OCI-LY3 (cell line): ENCODE results near the gene KCNE4.

Experiments
- H2AFZ ChIP-seq: fragments of 200-600, 300-600 bp; shearing (Covaris generic); 2 replicates; pipeline ENCODE4 v1.6.0; 2014; ENCODE audit warnings: antibody characterized with exemption, low read depth, low read length
- H3K27ac ChIP-seq: fragments of 200-600, 300-600 bp; sonication (generic); 2 replicates; pipeline ENCODE4 v1.5.1; 2014; ENCODE audit warnings: mild to moderate bottlenecking, low read length, moderate library complexity, mixed read lengths
- H3K27me3 ChIP-seq: fragments of 200-600, 300-600 bp; sonication (generic); 2 replicates; pipeline ENCODE4 v1.6.1; 2014; ENCODE audit warnings: low read depth, low read length, mixed read lengths
- H3K36me3 ChIP-seq: fragments of 200-600, 300-600 bp; sonication (generic); replicated peaks from 2 replicates; pipeline ENCODE3; 2014; ENCODE audit warnings: low read depth, low read length, mixed read lengths
- H3K4me1 ChIP-seq: fragments of 300-600, 200-600 bp; sonication (generic); 2 replicates; pipeline ENCODE4 v1.6.1; 2014; ENCODE audit warnings: low read length, mixed read lengths
- H3K4me2 ChIP-seq: fragments of 200-600, 300-600 bp; sonication (generic); 2 replicates; pipeline ENCODE4 v1.6.1; 2014; ENCODE audit warnings: low read length, mixed read lengths
- H3K4me3 ChIP-seq: fragments of 300-600, 200-600 bp; sonication (generic); 2 replicates; pipeline ENCODE4 v1.5.1; 2014; ENCODE audit warnings: antibody characterized with exemption, mild to moderate bottlenecking, low read length, moderate library complexity
- H3K79me2 ChIP-seq: fragments of 300-600, 200-600 bp; shearing (Covaris generic); 2 replicates; pipeline ENCODE4 v1.6.1; 2014; ENCODE audit warnings: mild to moderate bottlenecking, low read length, mixed read lengths
- H3K9ac ChIP-seq: fragments of 300-600, 200-600 bp; shearing (Covaris generic); 2 replicates; pipeline ENCODE4 v1.6.0; 2014; ENCODE audit warnings: mild to moderate bottlenecking, low read length, moderate library complexity
- H3K9me3 ChIP-seq: fragments of 200-600, 300-600 bp; shearing (Covaris generic); 2 replicates; pipeline ENCODE4 v1.6.1; 2014; ENCODE audit warnings: low read length, mixed read lengths; ENCODE audit not compliant: insufficient read depth
- H4K20me1 ChIP-seq: fragments of 200-600, 300-600 bp; sonication (generic); 2 replicates; pipeline ENCODE4 v1.6.1; 2016; ENCODE audit warnings: low read length, mixed read lengths; ENCODE audit not compliant: insufficient read depth
- EZH2phosphoT487 ChIP-seq: fragments of 200-600 bp; shearing (Covaris generic); IDR thresholded peaks from 2 replicates; pipeline ENCODE4 v1.6.1; 2018; ENCODE audit warnings: antibody characterized with exemption, mixed run types, low read depth
- TF ChIP-seq, protein P1 (sequence below): fragments of 200-600, 300-600 bp; sonication (generic); IDR thresholded peaks from 2 replicates; pipeline ENCODE4 v1.5.1; 2014; ENCODE audit warnings: antibody characterized with exemption, low read length, low read depth

Gene KCNE4

DNA sequence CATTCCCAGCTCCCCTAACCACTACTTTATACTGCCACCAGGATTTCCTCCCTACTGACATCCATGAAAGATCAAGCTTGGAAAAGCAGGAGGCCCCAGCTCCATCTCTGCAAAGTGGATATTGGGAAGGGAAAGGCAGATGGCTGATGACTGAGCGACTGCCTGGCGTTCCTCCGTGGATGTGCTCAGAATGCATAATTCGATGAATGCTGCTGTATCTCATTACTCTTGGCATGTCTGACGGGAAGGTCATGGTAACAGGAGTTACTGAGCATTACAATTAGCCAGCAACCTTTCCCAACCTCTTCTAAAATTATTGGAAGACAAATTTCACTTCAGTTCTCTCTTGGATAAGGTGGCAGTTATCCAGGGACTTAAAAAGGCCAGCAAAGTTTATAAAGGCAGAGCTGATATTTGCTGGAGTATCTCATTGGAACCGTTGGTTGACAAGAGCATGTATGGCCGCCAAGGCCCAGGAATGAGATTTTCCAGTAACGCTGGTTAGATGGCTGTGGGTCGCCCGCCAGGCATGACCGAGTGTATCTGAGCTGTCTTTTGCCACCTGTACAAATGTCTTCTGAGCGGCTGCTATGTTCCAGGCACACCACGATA, 34.5 kb downstream of the KCNE4 start:
- no peaks in the 10 kb centered on the region for H3K4me1 ChIP-seq
- no peaks in the 10 kb centered on the region for H3K79me2 ChIP-seq
- no peak overlapping the region for H3K9ac ChIP-seq
- no peak for TF ChIP-seq EZH2phosphoT487
- TF ChIP-seq, protein P1, sequence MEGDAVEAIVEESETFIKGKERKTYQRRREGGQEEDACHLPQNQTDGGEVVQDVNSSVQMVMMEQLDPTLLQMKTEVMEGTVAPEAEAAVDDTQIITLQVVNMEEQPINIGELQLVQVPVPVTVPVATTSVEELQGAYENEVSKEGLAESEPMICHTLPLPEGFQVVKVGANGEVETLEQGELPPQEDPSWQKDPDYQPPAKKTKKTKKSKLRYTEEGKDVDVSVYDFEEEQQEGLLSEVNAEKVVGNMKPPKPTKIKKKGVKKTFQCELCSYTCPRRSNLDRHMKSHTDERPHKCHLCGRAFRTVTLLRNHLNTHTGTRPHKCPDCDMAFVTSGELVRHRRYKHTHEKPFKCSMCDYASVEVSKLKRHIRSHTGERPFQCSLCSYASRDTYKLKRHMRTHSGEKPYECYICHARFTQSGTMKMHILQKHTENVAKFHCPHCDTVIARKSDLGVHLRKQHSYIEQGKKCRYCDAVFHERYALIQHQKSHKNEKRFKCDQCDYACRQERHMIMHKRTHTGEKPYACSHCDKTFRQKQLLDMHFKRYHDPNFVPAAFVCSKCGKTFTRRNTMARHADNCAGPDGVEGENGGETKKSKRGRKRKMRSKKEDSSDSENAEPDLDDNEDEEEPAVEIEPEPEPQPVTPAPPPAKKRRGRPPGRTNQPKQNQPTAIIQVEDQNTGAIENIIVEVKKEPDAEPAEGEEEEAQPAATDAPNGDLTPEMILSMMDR = no peak
- H2AFZ ChIP-seq = no peak overlapping the region
- H3K9me3 ChIP-seq = no peaks in the 10 kb centered on the region
- no peaks in the 10 kb centered on the region for H4K20me1 ChIP-seq
- no peak overlapping the region for H3K27ac ChIP-seq
- H3K36me3 ChIP-seq = no peaks in the 10 kb centered on the region
- H3K4me3 ChIP-seq = no peak overlapping the region
- H3K4me2 ChIP-seq = no peak overlapping the region
- H3K27me3 ChIP-seq = no peaks in the 10 kb centered on the region

DNA sequence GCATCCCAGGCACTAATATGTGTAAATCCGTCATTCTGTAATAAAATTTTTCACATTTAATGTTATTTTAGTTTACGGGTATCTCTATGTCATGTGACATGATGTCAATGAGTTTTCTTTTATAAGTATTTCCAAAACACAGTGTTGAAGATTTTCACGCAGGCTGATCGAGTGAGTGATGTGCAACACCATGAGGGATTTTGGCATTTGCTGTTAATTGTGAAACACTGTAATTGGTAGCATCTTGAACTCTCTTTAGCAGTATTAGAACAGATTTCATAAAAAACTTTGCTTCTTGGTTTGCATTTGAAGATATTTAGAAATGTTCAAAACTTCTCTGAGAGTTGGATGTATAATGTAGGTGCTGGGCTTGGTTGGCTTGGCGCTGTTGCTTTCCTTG, 35.5 kb downstream of the KCNE4 start:
- no peaks in the 10 kb centered on the region for H3K4me1 ChIP-seq
- no peak overlapping the region for H3K4me2 ChIP-seq
- H4K20me1 ChIP-seq = no peaks in the 10 kb centered on the region
- no peaks in the 10 kb centered on the region for H3K9me3 ChIP-seq
- H3K9ac ChIP-seq = no peak overlapping the region
- H3K4me3 ChIP-seq = no peak overlapping the region
- no peaks in the 10 kb centered on the region for H3K36me3 ChIP-seq
- H2AFZ ChIP-seq = no peak overlapping the region
- no peaks in the 10 kb centered on the region for H3K27me3 ChIP-seq
- H3K79me2 ChIP-seq = no peaks in the 10 kb centered on the region
- TF ChIP-seq EZH2phosphoT487 = no peak
- TF ChIP-seq, protein P1 = no peak
- H3K27ac ChIP-seq = no peak overlapping the region

DNA sequence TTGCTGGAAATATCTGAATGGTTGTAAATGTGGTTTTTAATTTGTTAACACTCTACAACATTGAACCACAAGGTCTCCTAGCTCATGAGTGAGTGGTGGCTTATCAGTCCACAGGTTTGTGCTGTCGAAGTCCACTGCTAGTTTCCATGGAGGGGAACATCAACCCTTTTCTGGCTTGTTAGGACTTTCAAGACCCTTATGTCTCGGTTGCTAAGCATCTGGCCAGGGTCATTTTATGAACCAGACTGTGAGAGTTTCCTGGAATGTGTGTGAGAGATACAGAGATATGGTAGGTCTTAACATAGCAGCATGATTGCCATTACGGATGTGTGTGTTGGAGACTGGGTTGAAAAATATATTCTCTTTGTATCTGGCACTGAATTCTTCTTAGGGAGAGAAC, 36.9 kb downstream of the KCNE4 start:
- no peaks in the 10 kb centered on the region for H3K27me3 ChIP-seq
- H3K79me2 ChIP-seq = no peaks in the 10 kb centered on the region
- H3K4me3 ChIP-seq = no peak overlapping the region
- H3K27ac ChIP-seq = no peak overlapping the region
- H3K4me1 ChIP-seq = peaks cover 4% of the 10 kb centered on the region
- no peak overlapping the region; the same call in 1 of the 2 replicates for H2AFZ ChIP-seq
- no peaks in the 10 kb centered on the region for H3K36me3 ChIP-seq
- no peak overlapping the region for H3K4me2 ChIP-seq
- H3K9me3 ChIP-seq = no peaks in the 10 kb centered on the region
- TF ChIP-seq, protein P1 = no peak
- TF ChIP-seq EZH2phosphoT487 = no peak
- no peaks in the 10 kb centered on the region for H4K20me1 ChIP-seq
- H3K9ac ChIP-seq = no peak overlapping the region

DNA sequence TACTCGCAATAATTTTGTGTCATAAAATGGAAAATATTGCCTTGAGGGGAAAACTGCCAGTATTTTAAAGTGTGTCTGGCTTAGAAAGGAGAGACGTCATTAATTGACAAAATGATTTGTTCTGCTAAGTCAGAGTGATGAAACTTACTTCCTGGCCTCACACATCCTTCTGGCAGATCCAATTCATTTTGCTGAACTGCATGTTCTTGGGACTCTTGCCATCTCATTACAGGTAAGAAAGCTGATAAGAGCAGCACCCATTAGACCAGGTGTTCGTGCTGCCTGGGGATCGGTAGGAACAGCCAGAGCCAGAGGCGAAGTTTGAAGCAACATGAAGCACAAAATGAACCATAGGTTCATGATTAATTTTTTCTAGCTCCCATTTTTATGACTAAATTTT, 38.0 kb downstream of the KCNE4 start:
- Histone ChIP-seq H3K27me3 (no peaks in the 10 kb centered on the region), H3K79me2 (no peaks in the 10 kb centered on the region), H2AFZ (no peak overlapping the region), H3K4me1 (peaks cover 15% of the 10 kb centered on the region), H3K9ac (no peak overlapping the region), H3K9me3 (no peaks in the 10 kb centered on the region), H4K20me1 (no peaks in the 10 kb centered on the region), H3K4me2 (no peak overlapping the region), H3K4me3 (no peak overlapping the region), H3K36me3 (no peaks in the 10 kb centered on the region), H3K27ac (no peak overlapping the region)
- no peak for TF ChIP-seq EZH2phosphoT487
- TF ChIP-seq, protein P1 = no peak
